GM03348 (cell line): Measurements from ENCODE around the gene PCDHGA4.
"Not testable (repeated sequence)": the region's sequence is repeated elsewhere in the genome, so short reads cannot be mapped to it uniquely, and the experiment has no call there.

Experiments
- DNase-seq: peaks from one replicate; pipeline ENCODE4 v3.0.0; 2012; ENCODE audit warnings: low spot score

The PCDHGA4 gene

GRCh38 chr5:141349917-141350619 lies 4.8 kb upstream of the PCDHGA4 start, which contains the start of gene PCDHGB1:
TSS of gene PCDHGB1 (plus strand) at chr5:141350099. CDS start at chr5:141350261, 162 bp downstream.
- peak; percentile 68 for DNase-seq

GRCh38 chr5:141351591-141351990 lies 3.2 kb upstream of the PCDHGA4 start:
- no peak for DNase-seq

- no peak for DNase-seq
Observed at GRCh38 chr5:141355641-141356040, 820 bp downstream of the PCDHGA4 start.

GRCh38 chr5:141356133-141356532 lies 1.3 kb downstream of the PCDHGA4 start:
- no peak for DNase-seq

- no peak for DNase-seq
Observed at GRCh38 chr5:141356950-141357349, 2.1 kb downstream of the PCDHGA4 start.

- DNase-seq = peak; percentile 45
Observed at GRCh38 chr5:141359790-141360426, 5.1 kb downstream of the PCDHGA4 start, which contains the start of gene PCDHGB2. TSS of gene PCDHGB2 (plus strand) at chr5:141359994. CDS start at chr5:141360136, 142 bp downstream.

GRCh38 chr5:141360685-141361084 lies 5.9 kb downstream of the PCDHGA4 start:
- no peak for DNase-seq

GRCh38 chr5:141362719-141363118 lies 7.9 kb downstream of the PCDHGA4 start:
- DNase-seq = no peak

GRCh38 chr5:141363952-141364660 lies 9.3 kb downstream of the PCDHGA4 start, which contains the start of gene PCDHGA5:
TSS of gene PCDHGA5 (plus strand) at chr5:141364162. CDS start at chr5:141364331, 169 bp downstream.
- no peak for DNase-seq

GRCh38 chr5:141366016-141366896 lies 11.4 kb downstream of the PCDHGA4 start:
- DNase-seq = no peak

GRCh38 chr5:141369994-141370848 lies 15.4 kb downstream of the PCDHGA4 start, which contains the start of gene PCDHGB3:
TSS of gene PCDHGB3 (plus strand) at chr5:141370242. CDS start at chr5:141370395, 153 bp downstream.
- peak; percentile 86 for DNase-seq

GRCh38 chr5:141371572-141372475 lies 17.0 kb downstream of the PCDHGA4 start:
- no peak for DNase-seq

GRCh38 chr5:141373673-141374317 lies 19.0 kb downstream of the PCDHGA4 start, which contains the start of gene PCDHGA6:
TSS of gene PCDHGA6 (plus strand) at chr5:141373891. CDS start at chr5:141374084, 193 bp downstream.
- peak; percentile 48 for DNase-seq

- DNase-seq = no peak
Observed at GRCh38 chr5:141374627-141375026, 19.8 kb downstream of the PCDHGA4 start.

GRCh38 chr5:141375444-141376155 lies 20.8 kb downstream of the PCDHGA4 start:
- not testable (repeated sequence) for DNase-seq

GRCh38 chr5:141382469-141383294 lies 27.9 kb downstream of the PCDHGA4 start, which contains the start of gene PCDHGA7:
TSS of gene PCDHGA7 (plus strand) at chr5:141382742. CDS start at chr5:141382900, 158 bp downstream.
- peak; percentile 53 for DNase-seq

GRCh38 chr5:141383345-141383744 lies 28.5 kb downstream of the PCDHGA4 start:
- no peak for DNase-seq
